OCI-LY3 (cell line): ENCODE data around the gene WFDC8.
"Not testable (repeated sequence)": the region's sequence is repeated elsewhere in the genome, so short reads cannot be mapped to it uniquely, and the experiment has no call there.

Experiments
- H2AFZ ChIP-seq: fragments of 200-600, 300-600 bp; shearing (Covaris generic); 2 replicates; pipeline ENCODE4 v1.6.0; 2014; ENCODE audit warnings: antibody characterized with exemption, low read depth, low read length
- H3K27ac ChIP-seq: fragments of 200-600, 300-600 bp; sonication (generic); 2 replicates; pipeline ENCODE4 v1.5.1; 2014; ENCODE audit warnings: mild to moderate bottlenecking, low read length, moderate library complexity, mixed read lengths
- H3K27me3 ChIP-seq: fragments of 200-600, 300-600 bp; sonication (generic); 2 replicates; pipeline ENCODE4 v1.6.1; 2014; ENCODE audit warnings: low read depth, low read length, mixed read lengths
- H3K36me3 ChIP-seq: fragments of 200-600, 300-600 bp; sonication (generic); replicated peaks from 2 replicates; pipeline ENCODE3; 2014; ENCODE audit warnings: low read depth, low read length, mixed read lengths
- H3K4me1 ChIP-seq: fragments of 300-600, 200-600 bp; sonication (generic); 2 replicates; pipeline ENCODE4 v1.6.1; 2014; ENCODE audit warnings: low read length, mixed read lengths
- H3K4me2 ChIP-seq: fragments of 200-600, 300-600 bp; sonication (generic); 2 replicates; pipeline ENCODE4 v1.6.1; 2014; ENCODE audit warnings: low read length, mixed read lengths
- H3K4me3 ChIP-seq: fragments of 300-600, 200-600 bp; sonication (generic); 2 replicates; pipeline ENCODE4 v1.5.1; 2014; ENCODE audit warnings: antibody characterized with exemption, mild to moderate bottlenecking, low read length, moderate library complexity
- H3K79me2 ChIP-seq: fragments of 300-600, 200-600 bp; shearing (Covaris generic); 2 replicates; pipeline ENCODE4 v1.6.1; 2014; ENCODE audit warnings: mild to moderate bottlenecking, low read length, mixed read lengths
- H3K9ac ChIP-seq: fragments of 300-600, 200-600 bp; shearing (Covaris generic); 2 replicates; pipeline ENCODE4 v1.6.0; 2014; ENCODE audit warnings: mild to moderate bottlenecking, low read length, moderate library complexity
- H3K9me3 ChIP-seq: fragments of 200-600, 300-600 bp; shearing (Covaris generic); 2 replicates; pipeline ENCODE4 v1.6.1; 2014; ENCODE audit warnings: low read length, mixed read lengths; ENCODE audit not compliant: insufficient read depth
- H4K20me1 ChIP-seq: fragments of 200-600, 300-600 bp; sonication (generic); 2 replicates; pipeline ENCODE4 v1.6.1; 2016; ENCODE audit warnings: low read length, mixed read lengths; ENCODE audit not compliant: insufficient read depth
- CTCF ChIP-seq: fragments of 200-600, 300-600 bp; sonication (generic); IDR thresholded peaks from 2 replicates; pipeline ENCODE4 v1.5.1; 2014; ENCODE audit warnings: antibody characterized with exemption, low read length, low read depth
- EZH2phosphoT487 ChIP-seq: fragments of 200-600 bp; shearing (Covaris generic); IDR thresholded peaks from 2 replicates; pipeline ENCODE4 v1.6.1; 2018; ENCODE audit warnings: antibody characterized with exemption, mixed run types, low read depth

Gene WFDC8

DNA sequence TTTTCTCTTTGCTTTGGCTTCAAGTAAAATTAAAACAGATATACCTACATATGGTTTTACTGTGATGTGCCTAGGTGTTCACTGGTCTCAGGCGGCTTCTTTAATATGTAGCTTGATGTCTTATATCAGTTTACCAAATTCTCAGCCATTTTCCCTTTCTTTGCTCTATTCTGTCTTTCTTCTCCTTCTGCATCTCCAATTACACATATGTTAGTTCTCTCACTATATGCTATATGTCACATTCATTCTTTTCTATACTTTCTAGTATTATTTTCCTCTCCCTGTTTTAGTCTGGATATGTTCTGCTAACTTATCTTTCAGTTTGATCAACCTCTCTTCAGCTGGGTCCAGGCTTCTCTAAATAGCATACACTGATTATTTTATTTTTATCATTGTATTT, 14.4 kb upstream of the WFDC8 start:
- no peaks in the 10 kb centered on the region for H3K4me1 ChIP-seq
- H3K36me3 ChIP-seq = no peaks in the 10 kb centered on the region
- H2AFZ ChIP-seq = no peak overlapping the region
- H3K79me2 ChIP-seq = no peaks in the 10 kb centered on the region
- H3K27me3 ChIP-seq = peaks cover 55% of the 10 kb centered on the region
- H3K9me3 ChIP-seq = no peaks in the 10 kb centered on the region
- H3K9ac ChIP-seq = no peak overlapping the region
- no peak overlapping the region for H3K27ac ChIP-seq
- H3K4me2 ChIP-seq = no peak overlapping the region
- H4K20me1 ChIP-seq = no peaks in the 10 kb centered on the region
- TF ChIP-seq EZH2phosphoT487 = no peak
- TF ChIP-seq CTCF = no peak
- no peak overlapping the region for H3K4me3 ChIP-seq

GRCh38 chr20:45592574-45593189, 13.6 kb upstream of the WFDC8 start:
- no peaks in the 10 kb centered on the region for H3K9me3 ChIP-seq
- no peak overlapping the region for H3K4me2 ChIP-seq
- no peak overlapping the region for H3K27ac ChIP-seq
- H3K27me3 ChIP-seq = peaks cover 53% of the 10 kb centered on the region
- TF ChIP-seq CTCF (peak; percentile 97), EZH2phosphoT487 (no peak)
- no peaks in the 10 kb centered on the region for H4K20me1 ChIP-seq
- no peaks in the 10 kb centered on the region for H3K36me3 ChIP-seq
- H3K79me2 ChIP-seq = no peaks in the 10 kb centered on the region
- H3K4me3 ChIP-seq = no peak overlapping the region
- no peaks in the 10 kb centered on the region for H3K4me1 ChIP-seq
- no peak overlapping the region for H2AFZ ChIP-seq
- H3K9ac ChIP-seq = no peak overlapping the region

DNA sequence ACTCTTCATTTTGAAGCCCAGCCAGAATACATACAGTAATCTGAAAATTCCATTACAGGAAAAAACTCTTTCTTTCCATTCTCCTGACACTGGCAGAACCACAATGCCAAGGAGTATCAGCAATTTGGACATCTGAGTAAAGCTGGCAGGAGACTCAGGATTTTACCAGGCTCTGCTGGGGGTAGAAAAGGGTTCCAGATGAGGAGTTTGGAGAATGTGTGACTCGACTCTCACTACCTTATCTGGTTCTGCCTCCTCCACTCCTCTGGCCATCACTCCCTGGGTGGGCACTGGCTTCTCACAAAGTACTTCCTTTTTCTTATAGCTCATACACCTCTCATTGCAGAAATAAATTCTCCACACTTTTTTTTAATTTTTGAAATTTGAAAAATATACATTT, 10.6 kb upstream of the WFDC8 start:
- Histone ChIP-seq H3K4me3 (no peak overlapping the region), H4K20me1 (no peaks in the 10 kb centered on the region), H2AFZ (no peak overlapping the region), H3K4me2 (no peak overlapping the region), H3K9ac (no peak overlapping the region), H3K36me3 (no peaks in the 10 kb centered on the region), H3K27ac (no peak overlapping the region), H3K27me3 (peaks cover 31% of the 10 kb centered on the region), H3K79me2 (no peaks in the 10 kb centered on the region), H3K4me1 (no peaks in the 10 kb centered on the region), H3K9me3 (no peaks in the 10 kb centered on the region)
- TF ChIP-seq EZH2phosphoT487 (no peak), CTCF (no peak)

GRCh38 chr20:45588800-45589199, 9.7 kb upstream of the WFDC8 start:
- H3K79me2 ChIP-seq = no peaks in the 10 kb centered on the region
- TF ChIP-seq EZH2phosphoT487 = no peak
- TF ChIP-seq CTCF = no peak

DNA sequence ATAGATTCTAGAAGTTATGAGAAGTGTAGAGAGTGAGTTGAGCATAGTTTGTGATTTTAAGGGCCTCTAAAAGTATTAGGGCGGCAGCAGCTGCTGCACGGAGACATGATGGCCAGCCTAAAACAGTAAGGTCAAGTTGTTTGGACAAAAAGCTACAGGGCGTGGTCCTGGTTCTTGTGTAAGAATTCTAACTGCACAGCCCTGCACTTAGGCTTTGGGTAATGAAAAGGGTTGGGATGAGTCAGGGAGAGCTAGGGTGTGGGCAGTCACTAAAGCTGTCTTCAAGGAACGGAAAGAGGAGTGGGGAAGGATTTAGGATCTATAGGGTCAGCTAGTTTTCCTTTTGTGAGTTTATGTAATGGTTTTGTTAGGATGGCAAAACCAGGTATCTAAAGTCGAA, 6.9 kb upstream of the WFDC8 start:
- not testable (repeated sequence) for H3K9me3 ChIP-seq, H3K9ac ChIP-seq, H3K4me3 ChIP-seq, H3K4me1 ChIP-seq, H3K4me2 ChIP-seq, H4K20me1 ChIP-seq, H3K27ac ChIP-seq, H3K36me3 ChIP-seq, H2AFZ ChIP-seq, H3K79me2 ChIP-seq
- H3K27me3 ChIP-seq = peaks cover 32% of the 10 kb centered on the region

More at GRCh38 chr20:45588800-45589199, 9.7 kb upstream of the WFDC8 start:
- H3K9me3 ChIP-seq = no peaks in the 10 kb centered on the region
- peaks cover 25% of the 10 kb centered on the region for H3K27me3 ChIP-seq
- no peak overlapping the region for H3K9ac ChIP-seq
- no peak overlapping the region for H3K4me3 ChIP-seq
- H2AFZ ChIP-seq = no peak overlapping the region
- H3K4me2 ChIP-seq = no peak overlapping the region
- H3K4me1 ChIP-seq = no peaks in the 10 kb centered on the region
- H4K20me1 ChIP-seq = no peaks in the 10 kb centered on the region
- no peaks in the 10 kb centered on the region for H3K36me3 ChIP-seq
- no peak overlapping the region for H3K27ac ChIP-seq

DNA sequence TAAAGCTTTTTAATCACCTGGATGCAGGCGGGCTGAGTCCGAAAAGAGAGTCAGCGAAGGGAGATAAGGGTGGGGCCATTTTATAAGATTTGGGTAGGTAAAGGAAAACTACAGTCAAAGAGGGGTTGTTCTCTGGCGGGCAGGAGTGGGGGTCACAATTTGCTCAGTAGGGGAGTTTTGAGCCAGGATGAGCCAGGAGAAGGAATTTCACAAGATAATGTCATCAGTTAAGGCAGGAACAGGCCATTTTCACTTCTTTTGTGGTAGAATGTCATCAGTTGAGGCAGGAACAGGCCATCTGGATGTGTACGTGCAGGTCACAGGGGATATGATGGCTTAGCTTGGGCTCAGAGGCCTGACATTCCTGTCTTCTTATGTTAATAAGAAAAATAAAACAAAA, 5.2 kb upstream of the WFDC8 start:
- not testable (repeated sequence) for H3K9ac ChIP-seq, H3K4me3 ChIP-seq, H3K4me2 ChIP-seq, H3K27ac ChIP-seq, H3K36me3 ChIP-seq, H3K9me3 ChIP-seq, H3K79me2 ChIP-seq, H2AFZ ChIP-seq, H4K20me1 ChIP-seq, H3K4me1 ChIP-seq
- H3K27me3 ChIP-seq = peaks cover 42% of the 10 kb centered on the region
